Renal cortical epithelial cell (primary cell): ENCODE data around the gene CNPY3. TPM values are rescaled to one million over a fixed set of nuclear protein-coding genes. Genes with fewer than 3 reads are reported as not detected.
A peak's percentile ranks its signal among the peaks of the same experiment; 100 is the strongest.

Experiments
- DNase-seq: peaks from one replicate; pipeline ENCODE4 v3.0.0-alpha.2; 2011; ENCODE audit warnings: low read depth
- total RNA-seq: library from RNA; depleted of rRNA; stranded (reverse); fragments of >200 nt; gene quantifications from 2 replicates; pipeline ENCODE4 v1.2.3, GENCODE V29; 2014

Gene CNPY3
- total RNA-seq, 1 donor from 2014 or later, result 66.7 TPM

GRCh38 chr6:42960243-42961019 lies 31.2 kb downstream of the CNPY3 start, which contains the start of gene GNMT:
Gene GNMT (plus strand): TSS chr6:42960754. CDS start chr6:42960768, 14 bp downstream.
- DNase-seq, result no peak

GRCh38 chr6:42961020-42961470 lies 31.8 kb downstream of the CNPY3 start:
- no peak for DNase-seq

- DNase-seq, result no peak
Measured at GRCh38 chr6:42962096-42962495, 32.8 kb downstream of the CNPY3 start.

- DNase-seq, result no peak
Measured at GRCh38 chr6:42962502-42963178, 33.4 kb downstream of the CNPY3 start.

GRCh38 chr6:42963179-42963854 lies 34.0 kb downstream of the CNPY3 start:
- DNase-seq, result no peak

GRCh38 chr6:42963855-42964605 lies 34.8 kb downstream of the CNPY3 start:
- DNase-seq, result no peak

GRCh38 chr6:42966571-42966970 lies 37.3 kb downstream of the CNPY3 start:
- DNase-seq, result no peak

- DNase-seq, result no peak
Measured at GRCh38 chr6:42967228-42967627, 37.9 kb downstream of the CNPY3 start.

- DNase-seq, result no peak
Measured at GRCh38 chr6:42968126-42968701, 38.9 kb downstream of the CNPY3 start.

GRCh38 chr6:42968783-42969182 lies 39.5 kb downstream of the CNPY3 start:
- DNase-seq, result no peak

GRCh38 chr6:42969431-42969830 lies 40.2 kb downstream of the CNPY3 start:
- no peak for DNase-seq

GRCh38 chr6:42969934-42970333 lies 40.7 kb downstream of the CNPY3 start:
- DNase-seq, result no peak

GRCh38 chr6:42970871-42971612 lies 41.8 kb downstream of the CNPY3 start:
- peak; percentile 69 for DNase-seq

GRCh38 chr6:42971746-42972327 lies 42.6 kb downstream of the CNPY3 start:
- DNase-seq, result no peak

- DNase-seq, result no peak
Measured at GRCh38 chr6:42973926-42974325, 44.6 kb downstream of the CNPY3 start.

- no peak for DNase-seq
Measured at GRCh38 chr6:42974919-42975505, 45.7 kb downstream of the CNPY3 start.

GRCh38 chr6:42978487-42978838 lies 49.2 kb downstream of the CNPY3 start:
- DNase-seq, result no peak

GRCh38 chr6:42978839-42979522 lies 49.7 kb downstream of the CNPY3 start, which contains the start of gene PEX6:
Gene PEX6 (minus strand): TSS chr6:42979181. CDS start chr6:42979150, 31 bp downstream.
- DNase-seq, result peak; percentile 71

- peak; percentile 43 for DNase-seq
Measured at GRCh38 chr6:42979523-42980177, 50.4 kb downstream of the CNPY3 start.
